HG02763 (cell line): ENCODE measurements around the gene MITF.
"Not testable (repeated sequence)": the region's sequence is repeated elsewhere in the genome, so short reads cannot be mapped to it uniquely, and the experiment has no call there.

Source experiments
- ATAC-seq: cut with Tn5 transposase; IDR thresholded peaks from one replicate; pipeline ENCODE4 v1.9.1; 2021; ENCODE audit warnings: mild to moderate bottlenecking, moderate library complexity; ENCODE audit not compliant: unreplicated experiment

MITF gene

DNA sequence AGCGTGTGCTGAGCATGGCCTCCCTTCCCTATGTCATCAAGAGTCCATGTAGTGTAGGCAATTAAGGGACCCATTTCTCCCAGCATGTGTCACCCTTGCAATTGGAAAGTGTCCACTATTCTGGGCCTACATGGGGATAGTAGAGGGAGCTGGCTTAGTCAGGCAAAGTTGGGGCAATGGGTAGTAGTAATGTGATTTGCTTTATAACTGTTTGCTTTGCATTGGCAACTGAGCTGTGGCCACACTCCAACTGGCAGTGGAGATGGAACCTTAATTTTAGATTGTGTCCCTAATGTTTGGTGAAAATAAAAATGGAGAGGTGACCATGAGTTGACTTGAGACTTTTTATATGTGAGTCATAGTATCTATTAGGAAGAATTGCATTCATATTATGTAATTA is 162.5 kb downstream of the MITF start:
- no peak for ATAC-seq

DNA sequence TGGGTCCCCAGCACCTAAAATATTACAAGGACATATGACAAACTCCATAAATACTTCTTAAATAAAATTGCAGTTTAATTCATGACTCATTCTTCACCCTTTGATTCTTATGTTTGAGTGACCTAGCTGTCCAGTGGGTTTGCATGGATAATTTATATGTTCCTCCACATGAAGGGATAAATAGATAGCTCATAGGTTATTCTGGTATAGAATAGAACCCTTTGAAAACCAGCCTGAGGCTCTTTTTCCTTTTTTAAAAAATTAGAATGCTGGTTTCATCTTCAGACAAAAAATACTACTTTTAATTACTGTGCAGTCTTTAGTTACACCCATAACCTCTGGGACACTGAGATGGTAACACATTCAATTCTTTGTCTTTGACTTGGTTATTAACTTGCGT is 163.1 kb downstream of the MITF start:
- ATAC-seq = no peak

DNA sequence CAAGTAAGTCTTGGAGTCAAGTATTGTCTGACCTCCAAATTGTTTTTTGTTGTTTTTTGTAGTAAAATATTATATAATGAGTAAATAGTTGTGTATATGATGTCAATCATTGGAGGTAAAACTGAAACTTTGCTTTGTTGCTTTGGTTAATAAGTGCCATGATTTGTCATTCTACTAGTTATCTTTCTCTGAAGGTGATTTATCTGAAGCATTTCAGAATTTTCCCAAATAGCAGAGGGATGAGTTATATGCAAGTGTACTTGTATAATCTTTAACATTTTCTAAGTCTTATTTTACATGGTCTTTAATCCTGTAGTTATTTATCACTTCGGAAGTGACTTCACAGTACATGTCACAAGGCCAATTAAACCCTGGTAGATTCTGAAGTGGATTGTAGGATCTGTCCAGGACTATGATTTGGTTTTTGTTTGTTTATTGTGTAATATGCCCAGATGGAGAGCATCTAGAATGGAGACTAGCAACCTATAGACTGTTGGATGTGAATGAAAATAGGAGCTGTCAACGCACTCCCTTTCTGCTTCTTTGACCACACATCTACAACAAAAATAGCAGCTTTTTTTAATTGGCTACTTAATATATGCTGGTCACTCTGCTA is 167.2 kb downstream of the MITF start:
- no peak for ATAC-seq

DNA sequence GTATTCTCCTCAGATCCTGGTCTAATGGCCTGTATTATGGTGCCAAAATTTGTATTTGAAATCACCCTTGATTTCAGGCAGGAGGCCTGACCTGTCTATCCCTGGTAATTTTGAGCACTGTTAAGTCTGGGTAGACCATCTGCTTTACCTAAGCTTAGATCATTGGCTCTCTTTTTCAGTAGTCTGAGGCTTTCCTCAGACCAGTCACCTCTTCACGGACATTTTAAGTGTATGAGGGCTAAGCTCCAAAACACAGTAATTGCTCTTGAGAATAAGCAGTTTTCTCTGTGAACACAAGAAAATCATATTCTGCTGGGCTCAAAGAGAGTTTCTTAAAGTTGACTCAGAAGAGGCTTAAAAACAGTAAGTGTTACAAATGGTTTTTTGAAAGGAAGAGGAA is 168.3 kb downstream of the MITF start:
- ATAC-seq = no peak

DNA sequence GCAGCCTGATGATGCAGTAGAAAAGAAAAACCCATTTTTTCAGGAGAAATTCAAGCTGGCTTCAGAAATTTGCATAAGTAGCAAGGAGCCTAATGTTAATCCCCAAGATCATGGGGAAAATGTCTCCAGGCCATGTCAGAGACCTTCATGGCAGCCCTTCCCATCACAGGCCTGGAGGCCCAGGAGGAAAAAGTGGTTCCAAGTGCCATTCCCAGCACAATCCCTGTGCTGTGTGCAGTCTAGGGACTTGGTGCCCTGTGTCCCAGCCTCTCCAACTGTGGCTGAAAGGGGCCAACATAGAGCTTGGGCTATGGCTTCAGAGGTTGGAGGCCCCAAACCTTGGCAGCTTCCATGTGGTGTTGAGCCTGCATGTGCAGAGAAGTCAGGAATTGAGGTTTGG is 170.6 kb downstream of the MITF start:
- not testable (repeated sequence) for ATAC-seq

DNA sequence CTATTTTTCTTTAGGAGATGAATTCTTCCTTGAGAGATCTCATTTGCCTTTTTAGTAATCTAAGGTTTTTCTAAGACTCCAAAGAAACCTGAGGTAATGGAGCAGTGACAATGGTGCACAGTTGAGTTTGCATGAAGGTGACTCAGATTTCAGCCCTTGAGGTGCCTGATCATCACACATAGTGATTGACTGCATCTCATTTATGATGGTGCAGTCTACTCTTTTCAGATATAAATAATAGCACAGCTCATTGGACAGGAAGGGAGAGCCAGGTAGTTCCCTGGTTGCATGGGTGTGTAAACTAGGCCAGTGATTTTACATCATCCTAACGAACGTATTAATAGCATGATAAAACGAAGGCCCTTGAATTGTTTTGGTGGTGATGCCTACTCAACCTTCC is 174.2 kb downstream of the MITF start:
- no peak for ATAC-seq

DNA sequence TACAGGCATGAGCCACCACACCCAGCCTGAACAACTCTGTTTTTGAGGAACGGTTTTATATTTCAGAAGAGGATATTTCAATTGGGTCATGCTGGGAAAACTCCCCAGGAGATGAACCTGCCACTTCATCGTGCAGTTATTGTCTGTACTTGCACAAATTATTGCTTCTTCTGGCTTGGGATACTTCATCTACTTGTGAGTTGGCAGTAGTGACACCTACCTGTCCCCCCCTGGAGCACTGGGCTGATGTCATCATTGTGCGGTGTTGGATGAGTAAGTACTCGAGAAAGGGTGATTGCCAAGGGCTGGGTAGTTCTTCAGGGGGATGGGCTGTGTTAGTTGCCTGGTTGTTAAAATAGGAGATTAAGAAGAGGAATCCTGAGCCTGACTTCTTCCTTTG is 175.1 kb downstream of the MITF start:
- no peak for ATAC-seq

DNA sequence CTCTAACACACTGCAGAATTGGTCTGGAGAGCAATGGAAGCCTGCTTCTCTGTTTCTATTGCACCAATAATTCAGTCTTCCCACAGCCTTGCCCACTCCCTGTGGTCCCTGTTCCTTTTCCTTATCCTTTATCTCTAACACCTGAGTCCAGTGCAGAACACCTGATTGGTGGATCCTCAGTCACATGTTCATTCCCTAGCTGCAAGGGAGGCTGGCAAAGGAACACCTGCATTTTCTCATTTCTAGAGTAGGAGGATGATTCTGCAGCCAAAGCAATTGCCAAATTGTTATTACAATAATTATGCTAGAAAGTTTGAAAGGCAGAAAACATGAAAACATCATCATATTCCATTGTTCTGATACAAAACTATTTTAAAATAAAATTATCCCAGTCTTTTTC is 176.5 kb downstream of the MITF start:
- no peak for ATAC-seq

DNA sequence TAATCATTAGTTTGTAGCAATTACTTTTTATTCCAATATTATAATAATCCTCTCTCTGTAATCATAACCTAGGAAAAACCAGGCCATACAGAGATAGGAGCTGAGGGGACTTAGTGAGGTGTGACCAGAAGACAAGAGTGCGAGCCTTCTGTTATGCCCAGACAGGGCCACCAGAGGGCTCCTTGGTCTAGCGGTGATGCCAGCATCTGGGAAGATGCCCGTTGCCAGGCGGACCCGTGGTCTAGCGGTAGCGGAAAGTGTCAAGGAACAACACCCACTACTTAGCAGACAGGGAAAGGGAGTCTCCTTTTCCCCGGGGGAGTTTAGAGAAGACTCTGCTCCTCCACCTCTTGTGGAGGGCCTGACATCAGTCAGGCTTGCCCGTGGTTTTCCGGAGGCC is 180.7 kb downstream of the MITF start:
- ATAC-seq = not testable (repeated sequence)

DNA sequence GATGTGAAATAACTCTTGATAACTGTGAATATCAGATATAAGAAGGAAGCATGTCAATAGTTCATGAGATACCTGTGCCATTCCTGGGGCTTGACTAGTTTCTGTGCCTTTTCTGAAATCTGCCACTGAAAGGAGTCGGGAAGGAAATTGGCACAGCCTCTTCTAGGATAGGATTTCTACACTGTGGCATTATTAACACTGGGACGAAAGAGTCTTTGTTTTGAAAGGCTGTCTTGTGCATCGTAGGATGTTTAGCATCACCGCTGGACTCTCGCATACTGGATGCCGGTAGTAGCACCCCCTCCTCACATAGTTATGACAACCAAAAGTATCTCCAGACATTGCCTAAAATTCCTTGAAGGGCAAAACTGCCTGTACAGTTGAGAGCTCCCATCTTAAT is 182.4 kb downstream of the MITF start:
- ATAC-seq = no peak

DNA sequence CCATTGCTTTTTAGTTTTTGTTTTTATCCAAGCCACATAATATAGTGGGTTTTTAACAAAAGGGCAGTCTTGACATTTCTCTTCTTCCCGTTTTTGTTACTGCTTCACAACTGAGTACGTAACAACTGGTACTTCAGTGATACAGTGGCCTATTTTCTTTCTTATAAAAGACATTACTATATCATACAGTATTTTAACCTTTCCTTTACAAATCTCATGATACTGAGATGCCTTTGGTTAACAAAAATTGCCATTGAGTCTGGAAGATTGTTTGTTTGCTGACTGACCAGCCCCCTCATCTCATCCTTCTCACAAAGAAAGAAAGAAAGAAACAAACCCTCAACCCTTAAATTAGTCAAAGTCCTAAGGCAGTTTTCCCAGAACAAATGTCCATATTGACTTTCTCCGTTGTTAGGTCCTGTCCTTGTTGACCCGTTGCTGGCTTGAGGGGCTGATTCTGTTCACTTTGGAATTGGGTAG is 183.3 kb downstream of the MITF start:
- ATAC-seq = no peak

DNA sequence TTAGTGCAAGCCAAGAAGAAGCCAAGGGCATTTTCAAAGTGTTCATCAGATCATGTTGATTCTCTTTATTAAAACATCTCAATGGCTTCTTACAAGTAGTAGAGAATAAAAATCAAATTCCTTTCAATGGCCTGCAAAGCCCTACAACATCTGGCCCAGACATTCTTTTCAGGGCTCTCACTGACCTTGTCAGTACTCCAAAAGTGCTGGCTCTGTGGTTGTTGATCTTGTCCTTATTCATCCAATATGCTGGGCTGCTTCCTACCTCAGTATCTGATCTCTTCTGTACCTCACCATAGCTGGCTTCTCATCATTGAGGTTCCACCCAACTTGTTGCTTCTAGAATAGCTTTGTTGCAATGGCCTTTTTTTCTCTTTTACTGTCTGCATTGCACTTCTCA is 186.2 kb downstream of the MITF start:
- ATAC-seq = no peak

DNA sequence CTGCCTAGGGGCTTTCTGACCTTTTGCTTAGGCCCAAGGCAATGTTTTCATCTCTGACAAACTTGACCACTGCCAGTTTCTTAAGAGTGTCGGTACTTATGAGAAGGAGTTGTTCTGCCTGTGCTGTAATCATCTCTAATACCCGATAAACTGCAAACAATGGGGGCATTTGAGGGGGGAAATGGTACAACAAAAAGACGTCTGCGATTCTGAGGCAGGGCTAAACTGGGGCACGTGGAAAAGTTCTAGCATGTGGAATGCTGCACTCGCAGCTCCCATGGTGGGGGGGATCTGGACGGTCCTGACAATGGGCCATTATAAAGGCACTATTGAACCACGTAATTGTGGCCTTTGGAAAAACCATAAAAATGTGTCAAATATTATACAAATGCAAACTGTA is 187.1 kb downstream of the MITF start:
- no peak for ATAC-seq

DNA sequence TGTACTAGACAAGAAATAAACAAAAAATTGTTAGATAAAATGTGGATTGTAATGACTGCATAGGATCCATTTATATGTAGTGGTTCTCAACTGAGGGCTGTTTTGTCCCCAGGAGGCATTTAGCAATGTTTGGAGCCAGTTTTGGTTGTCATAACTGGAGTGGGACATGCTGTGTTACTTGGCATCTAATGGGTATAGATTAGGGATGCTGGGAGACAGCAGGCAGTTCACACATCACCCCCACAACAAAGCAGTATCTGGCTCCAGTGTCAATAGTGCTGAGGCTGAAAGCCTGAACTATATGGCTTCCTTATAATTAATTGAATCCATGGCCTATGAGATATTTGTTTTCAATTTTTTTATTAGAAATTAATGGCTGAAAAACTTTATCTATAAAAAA is 188.3 kb downstream of the MITF start:
- no peak for ATAC-seq

DNA sequence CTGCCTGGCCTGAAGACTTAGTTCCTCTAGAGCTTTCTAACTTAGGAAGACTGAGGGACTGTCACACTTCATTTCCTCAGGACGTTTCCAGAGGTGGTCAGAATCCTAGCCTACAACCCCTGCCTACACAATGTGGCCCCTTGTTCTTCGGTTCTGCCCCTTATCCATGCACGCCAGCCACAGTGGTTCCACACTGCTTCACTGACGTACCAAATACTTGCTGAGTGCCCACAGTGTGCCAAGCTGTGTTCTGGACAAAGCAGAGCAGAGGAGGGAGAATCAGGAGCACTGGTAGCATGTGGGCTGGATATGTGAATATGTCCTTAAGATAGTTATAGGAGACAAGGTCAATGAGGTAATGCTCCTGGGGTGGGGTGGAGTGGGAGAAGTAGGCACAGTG is 189.8 kb downstream of the MITF start:
- ATAC-seq = no peak

DNA sequence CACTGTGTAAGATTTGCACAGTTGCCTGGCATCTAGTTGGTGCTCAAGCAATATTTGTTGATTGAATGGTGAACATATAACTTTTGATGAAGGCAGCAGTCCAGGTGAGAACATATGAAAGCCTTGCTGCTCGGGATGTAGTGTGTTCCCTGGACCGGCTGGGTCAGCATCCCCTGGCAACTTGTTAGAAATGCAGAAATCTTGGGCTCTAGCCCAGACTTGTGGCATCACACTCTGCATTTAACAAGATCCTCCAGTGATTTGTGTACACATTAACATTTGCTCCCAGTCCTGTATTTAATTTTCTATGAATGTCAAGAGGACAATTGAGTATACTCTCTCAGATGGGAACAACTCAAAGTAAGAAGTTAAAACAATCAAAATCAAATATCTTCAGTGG is 191.3 kb downstream of the MITF start:
- ATAC-seq = no peak

DNA sequence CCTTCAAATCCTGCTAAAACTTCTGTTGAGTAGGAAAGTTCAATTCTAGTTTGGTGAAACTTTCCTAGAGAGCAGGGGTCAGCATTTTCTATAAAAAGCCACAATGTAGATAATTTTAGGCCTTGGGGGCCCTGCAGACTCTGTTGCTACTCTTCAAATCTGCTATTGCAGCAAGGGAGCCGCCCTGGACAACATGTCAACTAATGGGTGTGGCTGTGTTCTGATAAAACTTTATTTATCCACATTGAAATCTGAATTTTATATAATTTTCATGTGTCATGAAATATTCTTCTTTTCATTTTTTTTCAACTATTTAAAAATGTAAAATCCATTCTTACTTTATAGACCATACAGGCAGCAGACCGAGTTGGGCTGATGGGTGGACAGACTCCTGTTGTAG is 192.8 kb downstream of the MITF start:
- no peak for ATAC-seq

DNA sequence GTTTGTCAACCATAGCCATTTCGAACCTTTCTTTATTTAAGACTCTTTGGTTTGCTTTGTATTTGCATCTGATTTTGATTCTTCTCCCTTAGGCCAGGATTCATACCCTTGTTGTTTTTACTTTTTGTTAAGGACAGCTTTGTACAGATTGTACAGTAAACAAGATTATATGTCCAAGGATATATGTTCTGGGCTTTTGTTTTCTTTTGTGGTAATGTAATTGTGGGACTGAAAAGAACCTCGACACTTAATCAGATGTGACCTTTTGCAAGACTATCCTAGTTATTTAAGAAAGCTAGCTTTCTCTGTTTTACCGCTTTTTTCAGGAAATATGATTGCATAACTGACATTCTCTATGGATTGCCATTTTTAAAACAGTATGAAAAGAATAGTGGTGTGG is 193.2 kb downstream of the MITF start:
- ATAC-seq = no peak

DNA sequence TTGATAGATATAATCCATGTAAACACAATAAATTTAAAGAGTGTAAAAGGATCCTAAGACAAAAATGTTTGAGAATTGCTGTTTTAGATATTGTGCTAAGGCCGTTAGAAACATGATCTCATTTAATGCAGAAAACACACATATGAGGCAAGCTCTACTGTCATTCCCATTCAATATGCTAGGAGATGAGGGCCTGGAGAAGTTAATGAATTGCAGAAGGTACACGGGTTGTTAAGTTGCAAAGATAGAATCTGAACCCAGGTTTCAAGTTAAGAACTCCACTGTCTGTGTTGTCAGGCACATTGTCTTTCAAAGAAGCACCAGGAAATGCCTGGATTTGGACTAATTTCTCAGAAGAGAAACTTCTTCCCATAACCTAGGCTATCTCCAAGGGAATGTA is 195.1 kb downstream of the MITF start:
- ATAC-seq = no peak

DNA sequence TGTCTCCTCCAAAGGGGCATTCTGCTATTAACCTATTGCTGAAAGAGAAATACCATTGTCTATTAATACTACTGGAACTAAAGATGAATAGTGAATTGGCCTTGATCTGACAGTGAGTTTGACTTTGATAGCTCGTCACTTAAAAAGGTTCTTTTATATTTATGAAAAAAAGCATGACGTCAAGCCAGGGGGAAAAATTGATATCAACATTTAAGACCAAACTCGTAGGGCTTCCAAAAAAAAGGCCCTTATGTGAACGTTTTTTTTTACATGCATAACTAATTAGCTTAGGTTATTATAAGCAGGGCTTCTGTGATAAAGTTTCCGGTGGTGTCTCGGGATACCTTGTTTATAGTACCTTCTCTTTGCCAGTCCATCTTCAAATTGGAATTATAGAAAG is 197.0 kb downstream of the MITF start:
- no peak for ATAC-seq

DNA sequence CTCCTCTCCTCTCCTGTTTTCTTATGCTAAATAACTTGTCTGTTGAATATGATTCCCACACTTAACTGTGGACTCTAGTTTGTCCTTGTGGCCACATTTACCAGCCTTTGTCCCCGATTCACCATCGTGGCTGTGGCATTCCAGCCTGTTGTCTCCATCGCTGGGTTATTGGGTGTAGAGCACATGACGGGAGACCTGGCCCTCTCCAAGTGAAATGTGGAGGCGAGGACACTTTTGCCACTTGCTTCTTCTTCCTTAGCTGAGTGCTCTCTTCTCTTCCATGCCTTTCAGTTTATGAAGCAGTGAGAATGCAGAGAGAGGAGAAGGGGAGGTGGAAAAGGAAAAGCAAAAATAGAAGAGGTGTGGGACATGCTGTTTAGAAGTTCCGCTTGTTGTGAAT is 198.8 kb downstream of the MITF start:
- no peak for ATAC-seq

DNA sequence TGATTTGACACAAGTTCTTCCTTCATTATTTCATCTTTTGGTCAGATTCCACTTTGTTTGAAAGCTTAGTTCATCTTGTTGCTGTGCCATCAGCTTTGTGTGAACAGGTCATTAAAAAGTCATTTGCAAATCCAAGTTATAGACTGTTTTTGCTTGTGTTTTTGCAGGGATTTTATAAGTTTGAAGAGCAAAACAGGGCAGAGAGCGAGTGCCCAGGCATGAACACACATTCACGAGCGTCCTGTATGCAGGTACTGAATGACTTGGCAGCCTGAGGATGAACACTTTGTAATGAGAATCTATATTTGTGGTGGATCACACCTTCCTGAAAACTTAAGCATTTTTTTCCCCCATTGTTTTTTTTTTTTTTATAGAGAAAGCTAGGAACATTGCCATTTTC is 199.7 kb downstream of the MITF start:
- ATAC-seq = no peak

DNA sequence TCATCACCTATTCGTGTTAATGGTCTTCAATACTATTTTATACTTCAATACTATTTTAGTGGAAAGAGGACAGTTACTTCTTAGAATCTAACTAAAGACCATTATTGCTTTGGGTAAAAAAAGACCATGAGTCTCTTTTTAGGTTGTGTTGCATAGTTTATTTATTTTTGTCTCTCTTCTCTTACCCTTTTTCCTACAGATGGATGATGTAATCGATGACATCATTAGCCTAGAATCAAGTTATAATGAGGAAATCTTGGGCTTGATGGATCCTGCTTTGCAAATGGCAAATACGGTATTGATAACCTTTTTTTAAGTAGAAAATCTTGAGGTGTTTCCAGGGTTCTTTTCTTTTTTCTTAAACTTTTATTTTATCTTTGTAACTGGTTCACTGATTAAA is 201.8 kb downstream of the MITF start:
- no peak for ATAC-seq
